NCI-H2196 treated with DMSO at 0.1 percent for 48 hours (cell line): ENCODE data around the gene MRPS23.
"Not testable (repeated sequence)": the region's sequence is repeated elsewhere in the genome, so short reads cannot be mapped to it uniquely, and the experiment has no call there.

Experiments used
- DNase-seq: peaks from one replicate; lab custom pipeline; 2025; ENCODE audit not compliant: unreplicated experiment; lab: John Stamatoyannopoulos, UW

MRPS23 gene

DNA sequence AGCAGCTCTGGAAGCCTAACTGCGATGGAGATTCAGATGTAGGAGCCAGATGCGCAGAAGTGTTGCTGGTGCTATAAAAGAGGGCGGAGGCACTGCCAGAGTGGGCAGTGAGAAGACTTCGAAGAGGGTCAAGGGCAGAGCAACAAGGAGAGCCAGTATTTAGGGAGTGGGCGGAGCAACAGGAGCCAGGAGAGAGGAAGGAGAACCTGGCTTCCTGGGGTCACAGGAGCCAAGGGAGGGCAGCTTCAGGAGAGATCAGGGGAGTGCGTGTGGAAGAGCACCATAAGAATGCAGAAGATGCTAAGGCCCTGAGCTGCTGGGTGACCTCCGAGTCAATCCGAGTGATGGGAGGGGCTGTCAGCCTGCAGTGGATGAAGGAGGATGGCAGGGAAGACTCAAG lies 14.4 kb upstream of the MRPS23 start:
- DNase-seq = no peak

DNA sequence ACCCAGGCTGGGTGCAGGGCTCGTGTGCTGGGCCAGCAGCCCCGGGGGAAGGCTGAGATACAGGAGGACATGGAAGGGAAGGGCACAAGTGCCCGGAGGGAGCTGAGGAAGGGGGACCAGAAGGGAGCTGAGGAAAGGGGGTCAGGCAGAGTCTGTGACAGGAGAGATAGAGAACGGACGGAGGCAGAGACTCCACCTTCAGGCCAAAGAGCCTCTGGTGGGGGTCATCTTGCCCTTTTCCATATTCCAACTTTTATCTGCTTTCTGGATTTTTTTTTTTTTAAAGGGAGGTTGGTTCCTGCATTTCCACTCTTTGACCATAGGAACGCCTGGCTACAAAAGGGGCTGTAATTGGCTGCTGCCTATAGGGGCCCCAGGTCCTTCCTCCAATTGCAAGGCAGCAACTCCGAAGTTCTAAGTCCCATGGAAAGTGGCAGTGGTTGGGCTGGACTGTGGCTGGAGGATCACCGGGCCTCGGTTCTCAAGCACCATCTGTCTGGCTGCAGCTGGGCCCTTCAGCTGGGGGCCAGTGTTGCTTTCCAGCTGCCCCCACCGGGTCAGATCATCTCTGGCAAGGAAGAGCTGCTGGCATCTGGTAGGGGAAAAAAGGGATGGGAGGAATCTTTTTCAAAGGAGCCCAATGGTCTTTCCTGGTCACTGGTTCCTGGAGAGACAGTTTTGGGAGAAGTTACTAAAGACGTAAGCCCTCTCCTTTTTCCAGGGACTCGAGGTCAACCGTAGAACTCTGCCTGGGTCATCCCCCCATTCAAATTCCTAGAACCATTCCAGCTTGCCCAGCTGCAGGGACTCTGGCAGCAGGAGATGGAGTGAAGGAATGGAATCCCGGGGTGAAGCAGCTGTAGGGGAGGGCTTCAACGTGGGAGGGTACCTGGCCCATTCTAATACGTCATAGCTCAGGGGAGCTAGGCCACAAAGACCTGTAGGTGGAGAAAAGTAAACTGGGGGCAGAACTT lies 13.1 kb upstream of the MRPS23 start:
- DNase-seq = no peak

DNA sequence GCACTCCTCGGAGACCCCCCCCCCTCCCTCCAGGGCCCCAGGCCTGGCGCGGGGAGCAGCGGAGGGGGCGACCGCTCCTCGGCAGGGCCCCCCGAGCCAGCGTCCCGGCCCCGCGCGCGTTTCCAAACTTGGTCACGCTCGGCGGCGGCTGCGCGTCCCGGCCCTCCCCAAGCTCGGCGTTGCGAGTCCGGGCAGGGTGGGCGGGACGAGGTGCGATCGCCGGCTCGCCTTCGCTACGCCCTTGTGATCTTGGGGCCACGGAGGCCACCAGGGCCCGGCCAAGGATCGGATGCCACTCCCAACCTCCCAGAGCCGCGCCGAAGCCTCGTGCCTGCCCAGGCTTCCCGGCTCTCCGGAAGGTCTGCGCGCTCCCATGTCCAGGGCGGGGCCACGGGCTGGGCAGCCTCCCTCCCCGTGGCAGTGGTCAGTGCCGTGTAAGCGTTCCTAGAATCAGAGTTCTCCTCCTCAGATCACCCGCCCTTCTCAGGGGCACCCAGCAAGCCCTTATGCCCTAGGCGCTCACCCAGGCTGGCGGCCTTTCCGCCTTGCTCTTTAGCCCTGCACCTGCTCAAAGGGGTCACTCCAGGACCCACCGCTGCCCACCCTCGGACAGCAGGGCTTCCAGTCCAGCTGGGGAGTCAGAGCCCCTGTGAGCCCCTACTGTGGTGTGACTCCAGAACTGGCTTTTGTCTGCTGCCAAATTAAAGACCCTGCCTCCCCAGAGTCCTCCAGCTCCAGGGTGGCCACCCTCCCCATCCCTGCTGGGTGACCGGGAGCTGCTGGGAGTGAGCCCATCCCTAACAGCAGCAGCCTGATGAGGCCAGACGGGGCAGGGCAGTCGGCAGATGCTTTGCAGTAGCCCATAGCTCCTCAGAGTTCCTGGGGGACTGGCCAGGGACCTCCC lies 12.2 kb upstream of the MRPS23 start:
- DNase-seq = no peak

DNA sequence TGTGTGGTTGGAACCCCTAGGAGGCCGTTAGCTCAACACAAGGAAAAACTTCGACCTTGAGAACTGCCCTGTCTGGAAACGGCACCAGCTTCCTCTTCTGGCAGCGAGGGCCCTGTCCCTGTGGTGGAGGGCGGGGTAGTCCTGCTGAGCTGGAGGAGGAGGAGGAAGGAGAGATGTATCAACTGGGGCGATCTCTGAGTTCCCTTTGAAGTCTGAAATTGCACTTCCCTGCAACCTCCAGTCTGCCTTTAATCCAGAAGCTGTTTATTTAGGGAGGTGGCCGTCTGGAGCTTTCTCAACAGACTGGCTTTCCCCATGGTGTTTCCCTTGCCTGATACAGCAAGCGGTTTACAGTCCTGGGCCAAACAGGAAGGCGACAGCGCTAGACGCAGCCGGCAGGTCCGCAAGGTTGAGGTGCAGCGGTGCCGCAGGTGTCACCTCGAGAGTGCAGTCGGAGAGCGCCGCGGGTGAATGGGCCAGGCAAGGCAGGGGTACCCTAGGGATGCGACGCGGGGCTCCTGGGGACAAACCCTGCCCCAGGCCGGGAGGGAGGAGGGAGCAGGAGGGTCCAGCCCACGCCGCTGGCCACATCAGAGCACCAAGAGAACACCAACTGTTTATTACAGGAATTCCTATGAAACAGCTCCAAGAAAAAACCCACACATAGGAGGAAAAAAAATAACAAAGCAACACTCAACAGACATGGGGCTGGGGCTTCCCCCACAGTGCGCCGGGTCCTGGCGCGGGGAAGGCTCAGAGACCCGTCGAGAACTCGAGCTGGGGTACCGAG lies 11.4 kb upstream of the MRPS23 start:
- DNase-seq = no peak

DNA sequence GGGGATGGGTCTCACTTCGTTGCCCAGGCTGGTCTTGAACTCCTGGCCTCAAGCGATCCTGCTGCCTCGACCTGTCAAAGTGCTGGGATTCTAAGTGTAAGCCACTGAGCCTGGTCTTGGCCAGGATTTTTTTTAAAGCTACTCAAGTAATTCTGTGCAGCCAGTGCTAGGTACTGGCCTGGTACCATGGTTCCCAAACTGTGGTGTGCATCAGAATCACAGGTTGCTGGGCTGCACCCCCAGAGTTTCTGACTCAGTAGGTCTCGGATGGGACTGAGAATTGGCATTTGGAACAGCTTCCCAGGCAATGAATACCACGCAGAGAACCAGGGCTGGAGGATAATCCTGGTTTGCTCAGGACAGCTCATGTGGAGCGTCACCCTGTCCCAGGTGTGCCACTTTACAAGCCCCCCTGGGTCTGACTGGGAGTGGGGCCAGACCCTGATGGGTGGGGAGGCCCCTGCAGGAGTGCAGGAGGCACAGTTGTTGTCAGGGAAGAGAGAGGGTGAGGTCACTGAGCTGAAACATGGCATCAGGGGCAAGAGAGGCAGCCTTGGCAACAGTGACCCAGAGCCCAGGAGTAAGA lies 10.7 kb upstream of the MRPS23 start:
- no peak for DNase-seq

DNA sequence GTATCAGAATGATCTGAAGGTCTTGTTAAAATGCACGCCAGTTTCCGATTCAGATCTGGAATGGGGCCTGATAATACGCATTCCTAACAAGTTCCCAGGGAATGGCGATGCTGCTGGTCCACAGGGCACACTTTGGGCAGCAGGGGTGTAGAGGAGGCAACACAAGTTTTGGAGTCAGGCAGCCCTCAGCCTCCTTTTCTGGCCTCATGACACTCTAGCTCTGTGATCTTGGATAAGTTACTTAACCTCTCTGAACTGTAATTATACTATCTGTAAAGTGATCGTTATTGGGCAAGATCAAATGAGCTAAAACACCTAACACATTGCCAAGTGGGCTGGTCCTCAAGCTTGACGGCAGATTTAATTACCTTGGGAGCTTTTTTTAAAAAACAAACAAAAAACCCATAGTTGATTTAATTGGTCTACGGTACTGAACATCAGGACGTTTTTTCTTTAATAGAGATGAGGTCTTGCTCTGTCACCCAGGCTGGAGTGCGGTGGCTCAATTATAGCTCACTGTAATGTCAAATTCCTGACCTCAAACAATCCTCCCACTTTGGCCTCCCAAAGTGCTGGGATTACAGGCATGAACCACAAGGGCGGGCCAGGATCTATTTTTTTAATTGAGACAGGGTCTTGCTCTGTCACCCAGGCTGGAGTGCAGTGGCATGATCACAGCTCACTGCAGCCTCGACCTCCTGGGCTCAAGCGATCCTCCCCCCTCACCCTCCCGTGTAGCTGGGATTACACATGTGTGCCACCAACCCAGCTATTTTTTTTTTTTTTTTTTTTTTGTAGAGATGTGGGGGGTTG lies 10.0 kb upstream of the MRPS23 start:
- no peak for DNase-seq

DNA sequence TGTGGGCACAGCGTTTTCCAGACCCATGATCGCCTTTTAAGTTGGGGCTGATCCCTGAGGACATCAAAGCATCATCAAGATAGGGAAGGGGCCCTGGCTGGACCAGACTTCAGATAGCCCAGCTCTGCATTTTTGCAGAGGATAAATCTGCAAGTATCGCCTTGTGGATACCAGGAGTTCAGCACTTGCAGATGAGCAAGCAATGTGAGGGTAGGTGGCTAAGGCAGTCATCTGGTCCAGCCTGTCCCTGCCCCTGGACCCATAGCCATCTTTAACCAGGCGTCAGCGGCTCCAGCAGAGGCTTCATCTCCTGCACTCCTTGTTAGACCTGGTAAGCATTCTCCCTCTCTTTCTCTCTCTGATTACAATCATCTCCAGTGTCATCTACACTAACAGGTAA lies 9.0 kb upstream of the MRPS23 start:
- no peak for DNase-seq

DNA sequence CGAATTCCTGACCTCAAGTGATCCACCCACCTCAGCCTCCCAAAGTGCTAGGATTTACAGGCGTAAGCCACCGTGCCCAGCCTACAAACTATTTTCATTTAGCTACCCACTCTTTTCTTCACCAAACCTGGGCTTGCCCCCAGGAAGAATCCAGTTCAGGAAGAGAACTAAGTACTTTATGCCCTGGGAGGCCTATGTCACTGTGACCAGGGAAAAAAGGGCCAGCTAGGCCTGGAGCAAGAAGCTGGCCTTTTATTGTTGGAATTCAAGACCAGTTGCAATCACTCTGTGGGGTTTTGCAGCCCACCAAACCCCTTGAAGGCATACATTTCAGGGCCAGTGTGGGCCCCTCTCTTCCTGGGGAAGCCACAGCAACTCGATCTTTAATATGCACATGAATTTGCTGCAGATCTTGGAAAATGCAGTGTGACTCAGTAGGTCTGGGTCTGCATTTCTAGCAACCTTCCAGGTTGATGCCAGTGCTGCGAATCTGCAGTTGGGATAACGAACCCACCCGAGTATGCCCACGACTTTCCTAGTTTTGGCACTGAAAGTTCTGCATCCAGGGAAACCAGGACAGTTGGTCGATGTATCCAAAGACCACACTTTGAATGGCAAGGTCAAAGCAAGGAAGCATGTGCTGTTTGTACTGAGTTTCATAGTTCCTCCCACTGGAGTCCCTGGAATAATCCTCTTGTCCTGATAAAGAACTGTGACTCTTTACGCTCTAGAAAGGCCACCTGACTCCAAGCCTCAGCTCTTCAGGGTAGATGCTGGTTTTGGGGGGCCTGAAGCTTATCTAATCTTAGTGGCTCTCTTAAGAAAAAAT lies 7.2 kb upstream of the MRPS23 start:
- DNase-seq = no peak

DNA sequence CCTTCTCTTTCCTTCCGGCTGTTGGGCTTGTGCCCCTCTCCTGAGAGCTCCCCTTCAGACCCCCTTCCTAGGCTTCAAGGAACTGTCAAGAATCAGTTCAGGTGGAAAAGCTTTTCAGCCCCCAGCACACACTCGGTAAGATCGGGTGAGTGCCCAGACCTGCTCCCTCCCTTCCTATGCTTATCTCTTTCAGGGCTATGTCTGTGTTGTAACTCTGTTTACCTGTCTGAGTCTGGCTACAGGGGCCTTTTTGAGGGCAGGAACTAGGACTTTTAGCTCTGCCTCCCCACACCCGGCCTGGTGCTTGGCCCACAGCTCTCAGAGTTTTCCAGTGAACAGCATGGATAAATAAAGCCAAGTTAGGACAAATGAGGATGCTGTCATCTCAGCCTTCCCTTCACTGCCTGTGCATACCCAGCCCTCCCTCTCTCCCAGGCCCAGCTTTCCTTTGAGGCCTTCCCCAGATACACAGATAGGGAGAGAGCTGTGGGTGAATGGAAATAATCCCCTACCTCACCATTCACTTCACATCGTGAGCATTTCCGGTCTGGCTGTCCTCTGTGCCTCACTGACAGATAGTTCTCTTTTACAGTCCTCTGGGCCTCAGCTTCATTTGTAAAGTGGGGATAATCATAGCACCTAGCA lies 5.7 kb upstream of the MRPS23 start:
- DNase-seq = no peak

DNA sequence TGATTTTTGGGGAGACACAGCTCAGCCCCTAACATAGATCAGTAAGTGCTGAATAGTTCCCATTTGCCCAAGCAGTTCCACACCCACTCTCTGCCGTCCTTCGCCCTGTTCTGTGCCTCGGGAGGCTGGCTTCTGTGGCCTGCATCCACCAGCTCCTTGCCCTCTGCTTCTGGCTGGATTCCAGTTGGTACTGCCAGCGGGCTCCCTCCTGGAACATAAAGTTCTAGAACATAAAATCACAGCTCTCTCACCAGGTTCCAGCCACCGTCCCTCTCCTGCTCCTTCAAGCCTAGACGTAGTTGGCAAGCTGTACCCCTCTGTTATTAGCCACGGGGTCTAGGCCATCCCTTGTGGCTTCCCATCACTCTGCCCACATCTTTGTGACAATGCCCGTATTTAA lies 3.9 kb upstream of the MRPS23 start:
- DNase-seq = no peak

DNA sequence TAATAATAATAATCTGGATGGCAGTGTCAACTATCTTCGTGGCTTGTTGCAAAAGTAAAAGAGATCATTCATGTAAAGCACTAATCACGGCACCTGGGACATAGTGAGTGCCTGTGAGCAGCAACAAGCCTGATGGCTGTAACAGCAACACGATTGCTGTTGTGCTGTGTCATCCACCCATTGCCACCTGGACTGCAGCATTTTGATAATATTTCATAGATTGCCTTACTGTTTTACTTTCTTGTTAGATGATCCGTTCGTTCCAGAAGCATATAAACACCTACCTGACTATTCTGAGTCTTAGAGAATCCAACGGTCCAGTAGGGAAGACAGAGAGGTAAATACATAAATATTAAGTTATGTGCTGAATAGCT lies 3.1 kb upstream of the MRPS23 start:
- DNase-seq = no peak

DNA sequence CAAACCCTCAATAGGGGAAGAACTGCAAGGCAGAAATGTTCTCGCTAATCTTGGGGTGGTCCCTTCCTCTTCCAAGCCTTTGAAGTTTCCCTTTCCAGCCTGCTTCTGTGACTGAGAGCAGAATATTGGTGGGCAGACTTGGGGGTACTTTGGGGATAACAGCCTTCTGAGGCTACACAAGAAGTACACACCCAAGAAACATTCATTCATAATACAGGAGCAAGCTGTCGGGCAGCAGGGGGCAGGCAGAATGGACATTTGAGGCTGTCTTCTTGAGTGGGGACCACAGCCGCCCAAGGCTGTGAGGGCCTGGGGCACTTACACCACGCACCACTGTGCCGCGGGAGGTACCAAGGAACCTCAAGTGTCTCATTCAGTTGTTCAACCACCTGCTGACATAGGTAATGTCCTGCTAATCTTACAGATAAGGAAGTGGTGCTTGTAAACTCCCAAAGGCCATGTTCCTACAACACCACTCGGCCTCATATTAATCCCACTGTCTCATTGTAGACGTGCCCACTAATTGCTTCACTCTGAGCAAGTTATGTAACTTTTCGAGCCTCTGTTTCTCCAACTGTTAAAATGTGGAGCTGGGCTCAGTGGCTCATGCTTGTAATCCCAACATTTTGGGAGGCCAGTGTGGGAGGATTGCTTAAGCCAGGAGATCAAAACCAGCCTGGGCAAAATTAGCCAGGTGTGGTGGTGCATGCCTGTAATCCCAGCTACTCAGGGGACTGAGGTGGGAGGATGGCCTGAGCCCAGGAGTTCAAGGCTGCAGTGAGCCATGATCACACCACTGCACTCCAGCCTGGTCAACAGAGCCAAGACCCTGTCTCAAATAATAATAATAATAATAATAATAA lies 2.5 kb upstream of the MRPS23 start:
- no peak for DNase-seq

DNA sequence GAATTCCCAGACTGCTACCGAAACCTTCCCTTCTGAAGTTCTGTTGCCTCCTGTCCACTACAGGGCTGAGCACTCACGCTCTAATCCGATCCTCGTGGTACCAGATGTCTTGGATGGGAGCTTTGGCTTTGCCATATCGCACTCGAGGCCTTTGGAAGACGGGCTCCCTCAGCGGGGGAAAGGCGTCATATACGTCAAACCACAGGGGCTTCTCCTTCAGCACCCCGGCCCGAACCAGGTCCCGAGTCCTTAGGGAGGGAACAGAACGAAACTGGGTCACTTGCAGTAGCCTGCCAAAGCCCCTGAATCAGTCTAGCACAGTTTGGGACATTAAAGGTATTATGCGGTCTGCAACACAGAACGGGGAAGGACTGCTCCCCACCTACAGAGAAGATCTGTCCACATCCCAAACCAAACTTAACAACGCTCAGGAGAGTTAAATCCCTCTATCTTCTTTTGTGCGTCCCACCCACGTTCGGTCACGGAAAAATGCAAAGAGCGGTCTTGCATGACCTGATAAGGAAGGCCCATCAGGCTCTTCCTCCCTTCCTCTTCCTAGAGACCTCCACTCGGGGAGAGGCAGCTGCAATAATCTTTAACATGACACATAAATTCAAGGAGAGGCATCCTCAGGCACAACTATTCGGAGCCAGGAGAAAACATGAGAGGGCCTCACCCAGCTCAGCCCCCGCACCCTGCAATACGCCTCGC lies 526 bp downstream of the MRPS23 start:
- DNase-seq = no peak

DNA sequence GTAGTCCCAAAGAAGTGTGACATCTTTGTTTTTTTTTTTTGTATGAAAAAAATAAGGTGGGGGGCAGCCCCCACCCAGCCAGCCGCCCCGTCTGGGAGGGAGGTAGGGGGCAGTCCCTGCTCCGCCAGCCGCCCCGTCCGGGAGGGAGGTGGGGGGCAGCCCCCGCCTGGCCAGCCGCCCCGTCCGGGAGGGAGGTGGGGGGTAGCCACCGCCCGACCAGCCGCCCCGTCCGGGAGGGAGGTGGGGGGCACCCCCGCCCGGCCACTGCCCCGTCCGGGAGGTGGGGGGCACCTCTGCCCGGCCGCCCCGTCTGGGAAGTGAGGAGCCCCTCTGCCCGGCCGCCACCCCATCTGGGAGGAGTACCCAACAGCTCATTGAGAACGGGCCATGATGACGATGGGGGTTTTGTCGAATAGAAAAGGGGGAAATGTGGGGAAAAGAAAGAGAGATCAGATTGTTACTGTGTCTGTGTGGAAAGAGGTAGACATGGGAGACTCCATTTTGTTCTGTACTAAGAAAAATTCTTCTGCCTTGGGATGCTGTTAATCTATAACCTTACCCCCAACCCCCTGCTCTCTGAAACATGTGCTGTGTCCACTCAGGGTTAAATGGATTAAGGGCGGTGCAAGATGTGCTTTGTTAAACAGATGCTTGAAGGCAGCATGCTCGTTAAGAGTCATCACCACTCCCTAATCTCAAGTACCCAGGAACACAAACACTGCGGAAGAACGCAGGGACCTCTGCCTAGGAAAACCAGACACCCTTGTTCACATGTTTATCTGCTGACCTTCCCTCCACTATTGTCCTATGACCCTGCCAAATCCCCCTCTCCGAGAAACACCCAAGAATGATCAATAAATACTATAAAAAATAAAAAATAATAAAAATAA lies 3.5 kb downstream of the MRPS23 start:
- not testable (repeated sequence) for DNase-seq

DNA sequence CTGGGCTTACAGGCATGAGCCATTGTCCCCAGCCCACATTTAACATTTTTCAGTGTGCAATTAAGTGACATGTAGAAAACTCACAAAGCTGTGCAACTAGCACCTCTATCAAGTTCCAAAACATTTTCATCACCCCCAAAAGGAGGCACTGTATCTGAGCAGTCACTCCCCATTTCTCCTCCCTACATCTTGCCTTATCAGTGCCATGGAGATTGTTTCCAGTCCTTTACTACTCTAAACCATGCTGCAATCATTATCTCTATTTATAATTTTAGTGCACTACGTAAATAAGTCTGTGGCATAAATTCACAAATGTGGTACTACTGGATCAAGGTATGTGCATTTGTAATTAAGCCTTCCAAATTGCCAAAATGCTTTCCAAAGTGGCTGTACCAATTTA lies 7.6 kb downstream of the MRPS23 start:
- DNase-seq = no peak

DNA sequence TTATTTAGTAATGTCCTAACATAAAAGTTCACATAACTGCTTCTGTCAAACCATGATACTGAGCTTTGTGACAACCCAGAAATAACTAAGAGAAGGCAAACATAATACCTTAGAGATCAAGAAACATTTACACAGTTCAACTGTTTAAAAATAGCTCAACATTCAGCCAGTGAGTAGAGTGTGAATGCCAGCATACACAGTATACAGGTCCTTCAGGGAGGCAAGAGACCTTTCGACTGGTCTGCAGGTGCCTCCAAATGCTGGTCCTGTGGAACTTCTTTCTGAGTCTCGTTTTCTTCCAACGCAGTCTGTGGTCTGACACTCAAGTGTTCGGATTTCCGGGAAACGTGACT lies 10.3 kb downstream of the MRPS23 start:
- no peak for DNase-seq
